Type B pancreatic cell (in vitro differentiated cells): ENCODE data around the gene SUSD6. TPM values are rescaled to one million over a fixed set of nuclear protein-coding genes. Genes with fewer than 3 reads are reported as not detected.
A peak's percentile ranks its signal among the peaks of the same experiment; 100 is the strongest.

ENCODE experiments used
- DNase-seq: peaks from one replicate; pipeline ENCODE4 v3.0.0; 2021; ENCODE audit warnings: mixed read lengths; ENCODE audit not compliant: unreplicated experiment; ENCODE audit errors: extremely low spot score
- H3K27ac Mint-ChIP-seq: 2 replicates; pipeline ENCODE4 v1.8.0; 2021; ENCODE audit warnings: mild to moderate bottlenecking, mixed read lengths
- H3K27me3 Mint-ChIP-seq: 2 replicates; pipeline ENCODE4 v1.8.0; 2021; ENCODE audit warnings: mixed read lengths
- H3K36me3 Mint-ChIP-seq: 2 replicates; pipeline ENCODE4 v1.8.0; 2021; ENCODE audit warnings: mixed read lengths
- H3K4me1 Mint-ChIP-seq: one replicate; pipeline ENCODE4 v1.8.0; 2021; ENCODE audit warnings: mixed read lengths; ENCODE audit not compliant: unreplicated experiment
- H3K4me3 Mint-ChIP-seq: 2 replicates; pipeline ENCODE4 v1.8.0; 2021; ENCODE audit warnings: mild to moderate bottlenecking, mixed read lengths
- H3K9me3 Mint-ChIP-seq: 2 replicates; pipeline ENCODE4 v1.8.0; 2021; ENCODE audit warnings: mixed read lengths
- total RNA-seq: library from RNA; stranded (reverse); gene quantifications from 2 replicates; pipeline ENCODE4 v1.2.1, GENCODE V29; 2021; ENCODE audit warnings: low replicate concordance
- TF ChIP-seq, protein P1 (sequence below): fragments of 200-600 bp; sonication (generic); conservative IDR thresholded peaks from 2 replicates; pipeline ENCODE4 v1.5.0; 2021; ENCODE audit warnings: antibody characterized with exemption, mild to moderate bottlenecking

SUSD6 gene
- total RNA-seq, 1 donor from 2014 or later: 31.7 TPM

DNA sequence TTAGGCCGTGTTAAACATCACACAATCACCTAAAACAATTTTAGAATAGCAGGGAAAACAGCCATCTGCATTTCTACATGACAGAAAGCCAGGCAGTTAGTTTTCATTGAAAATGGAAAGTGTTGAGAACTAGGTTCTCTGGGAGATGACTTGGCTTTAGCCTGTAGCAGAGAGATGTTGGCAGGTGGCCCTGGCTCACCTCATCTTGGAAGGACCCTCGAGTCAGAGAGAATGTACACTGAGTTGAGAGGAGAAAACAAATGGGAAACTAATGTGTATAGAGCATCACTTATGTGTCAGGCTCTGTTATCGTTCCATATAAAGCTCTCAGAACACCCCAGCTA lies 51.9 kb downstream of the SUSD6 start:
- H3K27me3 Mint-ChIP-seq: no peaks in the 10 kb centered on the region
- no peaks in the 10 kb centered on the region for H3K9me3 Mint-ChIP-seq
- H3K27ac Mint-ChIP-seq: peak overlapping the region; percentile 74
- peaks cover 52% of the 10 kb centered on the region for H3K4me1 Mint-ChIP-seq
- peaks cover 20% of the 10 kb centered on the region for H3K36me3 Mint-ChIP-seq
- no peak for DNase-seq
- TF ChIP-seq, protein P1, sequence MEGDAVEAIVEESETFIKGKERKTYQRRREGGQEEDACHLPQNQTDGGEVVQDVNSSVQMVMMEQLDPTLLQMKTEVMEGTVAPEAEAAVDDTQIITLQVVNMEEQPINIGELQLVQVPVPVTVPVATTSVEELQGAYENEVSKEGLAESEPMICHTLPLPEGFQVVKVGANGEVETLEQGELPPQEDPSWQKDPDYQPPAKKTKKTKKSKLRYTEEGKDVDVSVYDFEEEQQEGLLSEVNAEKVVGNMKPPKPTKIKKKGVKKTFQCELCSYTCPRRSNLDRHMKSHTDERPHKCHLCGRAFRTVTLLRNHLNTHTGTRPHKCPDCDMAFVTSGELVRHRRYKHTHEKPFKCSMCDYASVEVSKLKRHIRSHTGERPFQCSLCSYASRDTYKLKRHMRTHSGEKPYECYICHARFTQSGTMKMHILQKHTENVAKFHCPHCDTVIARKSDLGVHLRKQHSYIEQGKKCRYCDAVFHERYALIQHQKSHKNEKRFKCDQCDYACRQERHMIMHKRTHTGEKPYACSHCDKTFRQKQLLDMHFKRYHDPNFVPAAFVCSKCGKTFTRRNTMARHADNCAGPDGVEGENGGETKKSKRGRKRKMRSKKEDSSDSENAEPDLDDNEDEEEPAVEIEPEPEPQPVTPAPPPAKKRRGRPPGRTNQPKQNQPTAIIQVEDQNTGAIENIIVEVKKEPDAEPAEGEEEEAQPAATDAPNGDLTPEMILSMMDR: no peak
- H3K4me3 Mint-ChIP-seq: no peak overlapping the region

GRCh38 chr14:69664265-69664664 lies 52.9 kb downstream of the SUSD6 start:
- peaks cover 46% of the 10 kb centered on the region for H3K4me1 Mint-ChIP-seq
- no peaks in the 10 kb centered on the region for H3K27me3 Mint-ChIP-seq
- DNase-seq: no peak
- no peak overlapping the region for H3K4me3 Mint-ChIP-seq
- H3K27ac Mint-ChIP-seq: peak overlapping the region; percentile 75
- TF ChIP-seq, protein P1: no peak
- no peaks in the 10 kb centered on the region for H3K9me3 Mint-ChIP-seq
- peaks cover 15% of the 10 kb centered on the region for H3K36me3 Mint-ChIP-seq

- no peak for DNase-seq
- no peaks in the 10 kb centered on the region for H3K9me3 Mint-ChIP-seq
- H3K27me3 Mint-ChIP-seq: no peaks in the 10 kb centered on the region
- H3K4me3 Mint-ChIP-seq: no peak overlapping the region
- H3K27ac Mint-ChIP-seq: peak overlapping the region; percentile 75
- peaks cover 15% of the 10 kb centered on the region for H3K36me3 Mint-ChIP-seq
- H3K4me1 Mint-ChIP-seq: peaks cover 53% of the 10 kb centered on the region
- TF ChIP-seq, protein P1: no peak
Observed at GRCh38 chr14:69664865-69665526, 53.6 kb downstream of the SUSD6 start.

- no peak for DNase-seq
- TF ChIP-seq, protein P1: no peak
- H3K36me3 Mint-ChIP-seq: peaks cover 15% of the 10 kb centered on the region
- H3K4me3 Mint-ChIP-seq: peak overlapping the region; percentile 30
- no peaks in the 10 kb centered on the region for H3K9me3 Mint-ChIP-seq
- H3K27ac Mint-ChIP-seq: peak overlapping the region; percentile 75
- no peaks in the 10 kb centered on the region for H3K27me3 Mint-ChIP-seq
- peaks cover 54% of the 10 kb centered on the region for H3K4me1 Mint-ChIP-seq
Observed at GRCh38 chr14:69665631-69666030, 54.2 kb downstream of the SUSD6 start.

DNA sequence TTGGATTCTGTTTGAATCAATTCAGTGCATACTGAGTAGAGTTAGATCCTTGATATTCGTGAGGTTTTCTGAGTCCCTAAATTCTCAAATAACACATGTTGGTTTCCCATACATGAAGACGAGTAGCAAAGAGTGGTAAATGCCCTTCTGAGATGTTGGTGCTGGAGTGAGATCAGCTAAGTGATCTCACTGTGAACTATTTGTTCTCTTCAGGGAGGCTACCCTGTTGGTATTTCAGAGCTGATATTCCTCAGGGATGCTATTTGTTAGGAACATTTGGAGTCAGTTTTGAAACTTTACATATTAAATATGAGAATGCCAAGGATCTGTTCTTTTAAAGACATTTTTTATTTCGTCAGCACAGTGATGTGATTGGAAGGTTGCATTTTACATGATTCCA lies 54.7 kb downstream of the SUSD6 start:
- Mint-ChIP-seq H3K4me3 (no peak overlapping the region), H3K27ac (peak overlapping the region; percentile 75), H3K4me1 (peaks cover 55% of the 10 kb centered on the region), H3K36me3 (peaks cover 19% of the 10 kb centered on the region), H3K9me3 (no peaks in the 10 kb centered on the region), H3K27me3 (no peaks in the 10 kb centered on the region)
- TF ChIP-seq, protein P1: no peak
- no peak for DNase-seq
